K562 (cell line): ENCODE data around the gene DPP9. TPM values are rescaled to one million over a fixed set of nuclear protein-coding genes. Genes with fewer than 3 reads are reported as not detected.

Experiments
- ATAC-seq: fragments of 200-7000 bp; cut with Tn5 transposase; 3 replicates; pipeline ENCODE4 v1.9.1; 2020; ENCODE audit warnings: moderate library complexity
- BruUV-seq: library from RNA; stranded (reverse); fragments of 400-500 nt; replicated peaks from 2 replicates; lab custom pipeline; 2021; lab: Mats Ljungman, UMichigan
- CTCF ChIA-PET: fragments of 300-600 bp; formaldehyde crosslinking; extraction: SDS; loops from one replicate; lab custom pipeline; 2021; ENCODE audit warnings: low intra/inter-chr PET ratio; lab: Yijun Ruan, JAX
- POLR2A ChIA-PET: fragments of 300-600, 350-650 bp; sonication (Branson Sonifier 250); formaldehyde crosslinking; extraction: SDS; loops from one replicate; lab custom pipeline; 2021; ENCODE audit warnings: antibody characterized with exemption, inconsistent platforms; lab: Yijun Ruan, JAX
- DNase-seq, 4 experiments: peaks; one replicate each; pipeline versions ENCODE4 v3.0.0 to v3.0.0-alpha.2; 2011 to 2018; ENCODE audit warnings: low spot score in 3 of 4, mixed read lengths in 3 of 4; ENCODE audit errors: extremely low read depth in 1 of 4
- FAIRE-seq: peaks from 2 replicates; lab custom pipeline; 2011; peaks lifted over from hg19 to GRCh38; lab: Jason Lieb, UNC
- H2AFZ ChIP-seq: 2 replicates; pipeline ENCODE4 v1.6.0; 2011; ENCODE audit warnings: low read depth, low read length, control low read depth, inconsistent platforms
- H3K27ac ChIP-seq: fragments of 200-600 bp; 3 replicates; pipeline ENCODE4 v1.8.0; 2011; ENCODE audit warnings: low read depth, mild to moderate bottlenecking, control low read depth, inconsistent platforms, low read length, moderate library complexity, mixed read lengths; ENCODE audit errors: extremely low read depth
- H3K27me3 ChIP-seq, 2 experiments: fragments of 300-600 bp in 1 of 2; 2 replicates in 1 of 2; 3 replicates in 1 of 2; pipeline versions ENCODE4 v1.6.0 to v1.8.0; 2011; ENCODE audit warnings: inconsistent platforms in 2 of 2, low read length in 2 of 2, mild to moderate bottlenecking in 1 of 2, mixed read lengths in 1 of 2, moderate library complexity in 1 of 2; ENCODE audit not compliant: control insufficient read depth in 2 of 2, insufficient read depth in 2 of 2
- H3K36me3 ChIP-seq: fragments of 300-600 bp; 3 replicates; pipeline ENCODE4 v1.8.0; 2011; ENCODE audit warnings: mild to moderate bottlenecking, low read length, inconsistent platforms; ENCODE audit not compliant: control insufficient read depth, insufficient read depth
- H3K4me1 ChIP-seq, 2 experiments: fragments of 200-600 bp in 1 of 2; replicated peaks in 1 of 2; 2 replicates in 1 of 2; 3 replicates in 1 of 2; pipeline versions ENCODE4 v1.5.1 to v1.8.0; 2011; ENCODE audit warnings: inconsistent platforms in 2 of 2, low read length in 2 of 2, mild to moderate bottlenecking in 1 of 2, mixed read lengths in 1 of 2, moderate library complexity in 1 of 2; ENCODE audit not compliant: control insufficient read depth in 2 of 2, insufficient read depth in 2 of 2
- H3K4me2 ChIP-seq: 2 replicates; pipeline ENCODE4 v1.6.1; 2011; ENCODE audit warnings: low read length, control low read depth, inconsistent platforms, mixed read lengths; ENCODE audit not compliant: insufficient read depth
- H3K4me3 ChIP-seq: fragments of 200-600 bp; sonication (generic), shearing (Covaris generic); 2 replicates; pipeline ENCODE4 v1.5.1; 2016; ENCODE audit warnings: control low read depth, inconsistent platforms
- H3K79me2 ChIP-seq: fragments of 200-600 bp; 3 replicates; pipeline ENCODE4 v1.8.0; 2011; ENCODE audit warnings: low read length, inconsistent platforms; ENCODE audit not compliant: control insufficient read depth, insufficient read depth
- H3K9ac ChIP-seq, 2 experiments: 2 replicates each; pipeline versions ENCODE4 v1.6.0 to v1.6.1; 2011; ENCODE audit warnings: low read depth in 2 of 2, low read length in 2 of 2, control low read depth in 1 of 2, inconsistent platforms in 1 of 2, mild to moderate bottlenecking in 1 of 2, mixed read lengths in 1 of 2; ENCODE audit not compliant: insufficient read depth in 1 of 2
- H3K9me1 ChIP-seq: one replicate; pipeline ENCODE4 v1.6.0; 2011; ENCODE audit warnings: inconsistent platforms, mild to moderate bottlenecking, low read length, moderate library complexity; ENCODE audit not compliant: control insufficient read depth, insufficient read depth
- H3K9me3 ChIP-seq: replicated peaks from 2 replicates; pipeline ENCODE4 v1.5.1; 2011; ENCODE audit warnings: low read depth, low read length, inconsistent platforms; ENCODE audit not compliant: control insufficient read depth, insufficient read depth
- H4K20me1 ChIP-seq: replicated peaks from 2 replicates; pipeline ENCODE4 v1.6.1; 2011; ENCODE audit warnings: low read length, inconsistent platforms, mixed read lengths; ENCODE audit not compliant: control insufficient read depth, insufficient read depth
- CSDE1 ChIP-seq, 2 experiments: fragments of 450-650 bp; IDR thresholded peaks; 2 replicates each; pipeline ENCODE4 v1.6.1; 2016; ENCODE audit warnings: mild to moderate bottlenecking in 1 of 2
- FOXM1 ChIP-seq, 2 experiments: fragments of 450-650 bp in 1 of 2; sonication (generic) in 1 of 2; formaldehyde crosslinking in 1 of 2; IDR thresholded peaks; 2 replicates each; pipeline versions ENCODE4 v1.6.1 to v1.9.0; 2017 to 2022; ENCODE audit warnings: low read depth in 2 of 2, mild to moderate bottlenecking in 2 of 2, missing genetic modification reagents in 1 of 2, moderate library complexity in 1 of 2
- HOXB6 ChIP-seq: fragments of 250-450 bp; sonication (Bioruptor Pico); IDR thresholded peaks from 2 replicates; pipeline ENCODE4 v1.5.1; 2022; ENCODE audit warnings: mild to moderate bottlenecking, borderline replicate concordance
- NCOA1 ChIP-seq: fragments of 450-650 bp; IDR thresholded peaks from 2 replicates; pipeline ENCODE4 v1.6.1; 2016; ENCODE audit warnings: low read depth
- NELFE ChIP-seq: IDR thresholded peaks from 2 replicates; pipeline ENCODE4 v1.6.1; 2011; ENCODE audit warnings: mild to moderate bottlenecking; ENCODE audit not compliant: insufficient read depth, insufficient read length
- NR2C2 ChIP-seq, 2 experiments: fragments of 200-800 bp in 1 of 2; sonication (Bioruptor generic) in 1 of 2; sonication (generic) in 1 of 2; formaldehyde crosslinking in 1 of 2; IDR thresholded peaks; 2 replicates each; pipeline versions ENCODE4 v1.6.1 to v1.8.0; 2016 to 2022; ENCODE audit warnings: mild to moderate bottlenecking in 1 of 2, missing compliant biosample characterization in 1 of 2, missing genetic modification characterization in 1 of 2, missing genetic modification reagents in 1 of 2
- STAT5A ChIP-seq: IDR thresholded peaks from 2 replicates; pipeline ENCODE4 v1.6.1; 2012; ENCODE audit warnings: low read length, inconsistent platforms, borderline replicate concordance
- SUPT5H ChIP-seq: fragments of 450-650 bp; IDR thresholded peaks from 2 replicates; pipeline ENCODE4 v1.6.1; 2016
- ZNF121 ChIP-seq: sonication (generic); formaldehyde crosslinking; conservative IDR thresholded peaks from 2 replicates; pipeline ENCODE4 v1.8.0; 2022; ENCODE audit warnings: missing genetic modification reagents
- ZNF197 ChIP-seq: fragments of 200-800 bp; sonication (Bioruptor generic); IDR thresholded peaks from 2 replicates; pipeline ENCODE4 v1.6.1; 2016; ENCODE audit warnings: low read depth, missing genetic modification characterization, missing compliant biosample characterization
- ZNF324 ChIP-seq: fragments of 250-450 bp; sonication (Bioruptor Pico); IDR thresholded peaks from 2 replicates; pipeline ENCODE4 v1.4.0; 2020; ENCODE audit warnings: mild to moderate bottlenecking
- ZNF589 ChIP-seq: fragments of 200-800 bp; sonication (Bioruptor generic); IDR thresholded peaks from 2 replicates; pipeline ENCODE4 v1.6.1; 2016; ENCODE audit warnings: low read depth, missing genetic modification characterization, missing compliant biosample characterization
- WGBS: fragments of 100-300 bp; shearing (Covaris generic); methylation state at CpG from one replicate; pipeline ENCODE4 v1.1.6; 2016; ENCODE audit warnings: low coverage, mixed read lengths; ENCODE audit not compliant: insufficient coverage; ENCODE audit errors: missing lambda C conversion rate; 5-methylcytosine and 5-hydroxymethylcytosine counted together
- in situ Hi-C: fragments of 300-500 bp; cut with MboI; formaldehyde crosslinking; loops from 4 replicates; pipeline ENCODE4 v1.15.0; 2018; ENCODE audit warnings: inconsistent platforms, mixed read lengths
- intact Hi-C: fragments of 100-400 bp; cut with micrococcal nuclease; formaldehyde crosslinking; loops from 2 replicates; pipeline ENCODE4 v1.14.2; 2022
- polyA plus RNA-seq, 8 experiments: library from polyadenylated mRNA; depleted of rRNA in 4 of 8; stranded (reverse) in 5 of 8; unstranded in 3 of 8; fragments of >200 nt; fragmentation: Nextera tagmentation in 2 of 8; fragmentation: Illumina TruSeq in 1 of 8; extraction: Ambion mirVana in 2 of 8; extraction: Trizol in 1 of 8; gene quantifications; 2 replicates each; pipeline versions ENCODE4 v1.2.1 to v1.2.3, GENCODE V29; 2011 to 2014; ENCODE audit warnings: inconsistent platforms in 1 of 8, missing spikeins in 1 of 8
- total RNA-seq, 7 experiments: library from RNA; depleted of rRNA in 6 of 7; stranded (reverse); fragments of >200 nt in 6 of 7; fragmentation: Illumina TruSeq in 2 of 7; extraction: Trizol in 2 of 7; gene quantifications; 2 replicates each; pipeline versions ENCODE4 v1.2.1 to v1.2.3, GENCODE V29; 2011 to 2021; ENCODE audit warnings: low replicate concordance in 1 of 7
- TF ChIP-seq, protein P1 (sequence below): fragments of 250-450 bp; sonication (Bioruptor Pico); IDR thresholded peaks from 2 replicates; pipeline ENCODE4 v1.4.0; 2020; ENCODE audit warnings: mild to moderate bottlenecking, moderate library complexity

The DPP9 gene
- total and polyA plus RNA-seq, 9 of the 15 experiments (the other 6 are each of a cell fraction or from before 2014, with no cell fraction given), result 0.90 to 66.7 (median 24.5) TPM

GRCh38 chr19:4719499-4719866, 4.2 kb downstream of the DPP9 start:
- H2AFZ ChIP-seq, result no peak overlapping the region
- POLR2A ChIA-PET, result no interaction called here
- TF ChIP-seq NELFE (no peak), HOXB6 (CRISPR knock-in tag) (no peak), NR2C2 (CRISPR knock-in tag; IDR thresholded peaks at IDR 0.05) (no peak), NR2C2 (tag; IDR thresholded peaks at IDR 0.05) (no peak), SUPT5H (no peak), NCOA1 (no peak), ZNF324 (CRISPR knock-in tag) (no peak), STAT5A (no peak), ZNF589 (no peak), FOXM1 (IDR thresholded peaks at IDR 0.05; ENCODE audit: low read depth) (no peak), FOXM1 (CRISPR knock-in tag; IDR thresholded peaks at IDR 0.05; ENCODE audit: low read depth) (no peak), ZNF197 (CRISPR knock-in tag) (no peak), ZNF121 (no peak), CSDE1 (IDR thresholded peaks at IDR 0.05) (no peak)
- TF ChIP-seq, protein P1, sequence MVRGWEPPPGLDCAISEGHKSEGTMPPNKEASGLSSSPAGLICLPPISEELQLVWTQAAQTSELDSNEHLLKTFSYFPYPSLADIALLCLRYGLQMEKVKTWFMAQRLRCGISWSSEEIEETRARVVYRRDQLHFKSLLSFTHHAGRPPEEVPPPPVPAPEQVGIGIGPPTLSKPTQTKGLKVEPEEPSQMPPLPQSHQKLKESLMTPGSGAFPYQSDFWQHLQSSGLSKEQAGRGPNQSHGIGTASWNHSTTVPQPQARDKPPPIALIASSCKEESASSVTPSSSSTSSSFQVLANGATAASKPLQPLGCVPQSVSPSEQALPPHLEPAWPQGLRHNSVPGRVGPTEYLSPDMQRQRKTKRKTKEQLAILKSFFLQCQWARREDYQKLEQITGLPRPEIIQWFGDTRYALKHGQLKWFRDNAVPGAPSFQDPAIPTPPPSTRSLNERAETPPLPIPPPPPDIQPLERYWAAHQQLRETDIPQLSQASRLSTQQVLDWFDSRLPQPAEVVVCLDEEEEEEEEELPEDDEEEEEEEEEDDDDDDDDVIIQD (CRISPR knock-in tag), result no peak
- TF ChIP-seq, all 486 proteins: peak for 0
- H3K4me1 ChIP-seq, result peaks cover 11 to 37% of the 10 kb centered on the region in 2 experiments
- ATAC-seq, result no peak
- no peaks in the 10 kb centered on the region for H3K27me3 ChIP-seq
- H4K20me1 ChIP-seq, result peaks cover 9% of the 10 kb centered on the region; the same call in 1 of the 2 replicates
- no peak overlapping the region for H3K4me3 ChIP-seq
- FAIRE-seq, result no peak
- in situ Hi-C loops (no loop called here), intact Hi-C loops (no loop called here)
- WGBS, result 92% methylated on average over 10 of the region's 11 CpGs
- no TSS peak for BruUV-seq
- H3K27ac ChIP-seq, result no peak overlapping the region
- H3K9me3 ChIP-seq, result no peaks in the 10 kb centered on the region
- DNase-seq, result no peak
- H3K9ac ChIP-seq, result no peak overlapping the region
- H3K4me2 ChIP-seq, result no peak overlapping the region
- H3K36me3 ChIP-seq, result peaks cover 68% of the 10 kb centered on the region; the same call in 2 of the 3 replicates
- no peaks in the 10 kb centered on the region for H3K9me1 ChIP-seq
- H3K79me2 ChIP-seq, result peaks cover 35% of the 10 kb centered on the region
- CTCF ChIA-PET, result no interaction called here
